ENCODE data around the gene GRIK2. TPM values are rescaled to one million over a fixed set of nuclear protein-coding genes. Genes with fewer than 3 reads are reported as not detected.

GRIK2 gene
- total RNA-seq, 1 donor from 2014 or later = 2.5 TPM

GRCh38 chr6:101683884-101684283 lies 290.4 kb downstream of the GRIK2 start:
- Mint-ChIP-seq H3K4me1 (ENCODE audit: low read depth, unreplicated experiment) (peaks cover 3% of the 10 kb centered on the region), H3K9me3 (ENCODE audit: unreplicated experiment) (no peaks in the 10 kb centered on the region), H3K36me3 (ENCODE audit: low read depth, unreplicated experiment) (no peaks in the 10 kb centered on the region), H3K27me3 (ENCODE audit: low read depth, unreplicated experiment) (no peaks in the 10 kb centered on the region), H3K27ac (ENCODE audit: unreplicated experiment) (no peak overlapping the region), H3K4me3 (ENCODE audit: unreplicated experiment) (no peak overlapping the region)
- Histone ChIP-seq H3K4me3 (ENCODE audit: insufficient read depth, low read depth, low read length) (no peak overlapping the region), H3K27ac (ENCODE audit: low read depth, low read length) (no peak overlapping the region), H3K27me3 (ENCODE audit: insufficient read depth, low read length) (no peaks in the 10 kb centered on the region), H3K4me2 (ENCODE audit: low read length) (no peak overlapping the region), H3K9ac (ENCODE audit: low read length) (no peak overlapping the region), H3K79me2 (ENCODE audit: insufficient read depth, low read length) (no peaks in the 10 kb centered on the region), H4K20me1 (ENCODE audit: insufficient read depth, low read length) (no peaks in the 10 kb centered on the region), H2AFZ (ENCODE audit: low read depth, low read length) (no peak overlapping the region), H3K4me1 (ENCODE audit: insufficient read depth, low read length) (no peaks in the 10 kb centered on the region), H3K9me3 (ENCODE audit: insufficient read depth, low read depth, low read length) (no peaks in the 10 kb centered on the region), H3K36me3 (ENCODE audit: insufficient read depth, low read length) (no peaks in the 10 kb centered on the region)
- DNase-seq (ENCODE audit: low read depth) = peak; percentile 3
- FAIRE-seq = no peak
- TF ChIP-seq EZH2 (IDR thresholded peaks at IDR 0.05; ENCODE audit: insufficient read depth, low read length) = no peak
- no peak for TF ChIP-seq CTCF (IDR thresholded peaks at IDR 0.05; ENCODE audit: insufficient read depth, low read depth, low read length)

GRCh38 chr6:101686653-101687052 lies 293.1 kb downstream of the GRIK2 start:
- DNase-seq (ENCODE audit: low read depth) (no peak), FAIRE-seq (no peak)
- Histone ChIP-seq H2AFZ (ENCODE audit: low read depth, low read length) (no peak overlapping the region), H3K79me2 (ENCODE audit: insufficient read depth, low read length) (no peaks in the 10 kb centered on the region), H3K27me3 (ENCODE audit: insufficient read depth, low read length) (no peaks in the 10 kb centered on the region), H3K27ac (ENCODE audit: low read depth, low read length) (no peak overlapping the region), H3K9me3 (ENCODE audit: insufficient read depth, low read depth, low read length) (no peaks in the 10 kb centered on the region), H3K4me2 (ENCODE audit: low read length) (no peak overlapping the region), H4K20me1 (ENCODE audit: insufficient read depth, low read length) (no peaks in the 10 kb centered on the region), H3K9ac (ENCODE audit: low read length) (no peak overlapping the region), H3K4me3 (ENCODE audit: insufficient read depth, low read depth, low read length) (no peak overlapping the region), H3K4me1 (ENCODE audit: insufficient read depth, low read length) (no peaks in the 10 kb centered on the region), H3K36me3 (ENCODE audit: insufficient read depth, low read length) (no peaks in the 10 kb centered on the region)
- H3K27me3 Mint-ChIP-seq (ENCODE audit: low read depth, unreplicated experiment) = no peaks in the 10 kb centered on the region
- no peak overlapping the region for H3K27ac Mint-ChIP-seq (ENCODE audit: unreplicated experiment)
- TF ChIP-seq CTCF (IDR thresholded peaks at IDR 0.05; ENCODE audit: insufficient read depth, low read depth, low read length) = no peak
- no peak for TF ChIP-seq EZH2 (IDR thresholded peaks at IDR 0.05; ENCODE audit: insufficient read depth, low read length)
- H3K4me1 Mint-ChIP-seq (ENCODE audit: low read depth, unreplicated experiment) = peaks cover 2% of the 10 kb centered on the region
- no peak overlapping the region for H3K4me3 Mint-ChIP-seq (ENCODE audit: unreplicated experiment)
- H3K36me3 Mint-ChIP-seq (ENCODE audit: low read depth, unreplicated experiment) = no peaks in the 10 kb centered on the region
- no peaks in the 10 kb centered on the region for H3K9me3 Mint-ChIP-seq (ENCODE audit: unreplicated experiment)

GRCh38 chr6:101689156-101689555 lies 295.6 kb downstream of the GRIK2 start:
- Histone ChIP-seq H2AFZ (ENCODE audit: low read depth, low read length) (no peak overlapping the region), H3K27me3 (ENCODE audit: insufficient read depth, low read length) (no peaks in the 10 kb centered on the region)
- no peak for FAIRE-seq

More at GRCh38 chr6:101689156-101689555, 295.6 kb downstream of the GRIK2 start:
- Mint-ChIP-seq H3K9me3 (ENCODE audit: unreplicated experiment) (no peaks in the 10 kb centered on the region), H3K27ac (ENCODE audit: unreplicated experiment) (no peak overlapping the region), H3K4me1 (ENCODE audit: low read depth, unreplicated experiment) (no peaks in the 10 kb centered on the region), H3K27me3 (ENCODE audit: low read depth, unreplicated experiment) (no peaks in the 10 kb centered on the region), H3K36me3 (ENCODE audit: low read depth, unreplicated experiment) (no peaks in the 10 kb centered on the region), H3K4me3 (ENCODE audit: unreplicated experiment) (no peak overlapping the region)
- Histone ChIP-seq H3K36me3 (ENCODE audit: insufficient read depth, low read length) (no peaks in the 10 kb centered on the region), H3K9ac (ENCODE audit: low read length) (no peak overlapping the region), H3K27ac (ENCODE audit: low read depth, low read length) (no peak overlapping the region), H3K79me2 (ENCODE audit: insufficient read depth, low read length) (no peaks in the 10 kb centered on the region), H3K9me3 (ENCODE audit: insufficient read depth, low read depth, low read length) (no peaks in the 10 kb centered on the region), H3K4me3 (ENCODE audit: insufficient read depth, low read depth, low read length) (no peak overlapping the region), H3K4me1 (ENCODE audit: insufficient read depth, low read length) (no peaks in the 10 kb centered on the region), H3K4me2 (ENCODE audit: low read length) (no peak overlapping the region), H4K20me1 (ENCODE audit: insufficient read depth, low read length) (no peaks in the 10 kb centered on the region)
- DNase-seq (ENCODE audit: low read depth) = no peak
- TF ChIP-seq CTCF (IDR thresholded peaks at IDR 0.05; ENCODE audit: insufficient read depth, low read depth, low read length) = no peak
- no peak for TF ChIP-seq EZH2 (IDR thresholded peaks at IDR 0.05; ENCODE audit: insufficient read depth, low read length)
